Neural progenitor cell (in vitro differentiated cells): Measurements from ENCODE around the gene TMEM145. TPM values are rescaled to one million over a fixed set of nuclear protein-coding genes. Genes with fewer than 3 reads are reported as not detected.

Source experiments
- DNase-seq: peaks from one replicate; pipeline ENCODE4 v3.0.0-alpha.2; 2016; ENCODE audit warnings: low spot score
- H2AFZ ChIP-seq: fragments of 200-600 bp; sonication (generic); replicated peaks from 2 replicates; pipeline ENCODE4 v1.6.1; 2016; ENCODE audit warnings: antibody characterized with exemption
- H3F3A ChIP-seq: fragments of 200-600 bp; sonication (generic); 2 replicates; pipeline ENCODE4 v1.6.1; 2016; ENCODE audit warnings: antibody characterized with exemption, low read depth
- H3K27ac ChIP-seq: fragments of 200-600 bp; sonication (generic); 2 replicates; pipeline ENCODE4 v1.5.1; 2016; ENCODE audit warnings: mild to moderate bottlenecking
- H3K27me3 ChIP-seq: fragments of 200-600 bp; sonication (generic); 2 replicates; pipeline ENCODE4 v1.6.1; 2016; ENCODE audit warnings: mild to moderate bottlenecking, moderate library complexity
- H3K36me3 ChIP-seq: fragments of 200-600 bp; sonication (generic); 2 replicates; pipeline ENCODE4 v1.5.1; 2016
- H3K4me1 ChIP-seq: fragments of 200-600 bp; sonication (generic); 2 replicates; pipeline ENCODE4 v1.6.1; 2016; ENCODE audit warnings: mixed run types
- H3K4me2 ChIP-seq: fragments of 200-600 bp; sonication (generic); 2 replicates; pipeline ENCODE4 v1.6.1; 2016
- H3K4me3 ChIP-seq: fragments of 200-600 bp; sonication (generic); 2 replicates; pipeline ENCODE4 v1.5.1; 2016
- H3K79me2 ChIP-seq: fragments of 200-600 bp; sonication (generic); 2 replicates; pipeline ENCODE4 v1.6.1; 2016; ENCODE audit warnings: low read depth
- H3K9ac ChIP-seq: fragments of 200-600 bp; sonication (generic); 2 replicates; pipeline ENCODE4 v1.6.1; 2016
- H3K9me3 ChIP-seq: fragments of 200-600 bp; sonication (generic); 2 replicates; pipeline ENCODE4 v1.5.1; 2016; ENCODE audit warnings: low read depth
- H4K20me1 ChIP-seq: fragments of 200-600 bp; sonication (generic); 2 replicates; pipeline ENCODE4 v1.6.1; 2016; ENCODE audit warnings: low read depth
- H3K27ac Mint-ChIP-seq: 3 replicates; pipeline ENCODE4 v1.8.0; 2021; ENCODE audit warnings: mixed read lengths
- H3K27me3 Mint-ChIP-seq: 2 replicates; pipeline ENCODE4 v1.8.0; 2022; ENCODE audit warnings: low read depth, mild to moderate bottlenecking, inconsistent platforms, moderate library complexity, mixed read lengths; ENCODE audit not compliant: insufficient read depth
- H3K36me3 Mint-ChIP-seq: 3 replicates; pipeline ENCODE4 v1.8.0; 2021; ENCODE audit warnings: mixed read lengths
- H3K4me1 Mint-ChIP-seq: 3 replicates; pipeline ENCODE4 v1.8.0; 2021; ENCODE audit warnings: mixed read lengths
- H3K4me3 Mint-ChIP-seq: 3 replicates; pipeline ENCODE4 v1.8.0; 2021; ENCODE audit warnings: mild to moderate bottlenecking, moderate library complexity, mixed read lengths
- H3K9me3 Mint-ChIP-seq: 3 replicates; pipeline ENCODE4 v1.8.0; 2020; ENCODE audit warnings: mixed read lengths
- CTCF ChIP-seq: fragments of 200-600 bp; sonication (generic); IDR thresholded peaks from 2 replicates; pipeline ENCODE4 v1.5.1; 2017; ENCODE audit warnings: antibody characterized with exemption, mild to moderate bottlenecking
- EZH2 ChIP-seq: fragments of 200-600 bp; sonication (generic); IDR thresholded peaks from 2 replicates; pipeline ENCODE4 v1.6.1; 2017; ENCODE audit warnings: antibody characterized with exemption, mild to moderate bottlenecking, moderate library complexity
- EZH2phosphoT487 ChIP-seq: fragments of 200-600 bp; sonication (generic); IDR thresholded peaks from 2 replicates; pipeline ENCODE4 v1.6.1; 2017; ENCODE audit warnings: antibody characterized with exemption
- total RNA-seq: library from RNA; depleted of rRNA; stranded (reverse); fragments of >200 nt; gene quantifications from 2 replicates; pipeline ENCODE4 v1.2.3, GENCODE V29; 2015; ENCODE audit warnings: low replicate concordance

The TMEM145 gene
- total RNA-seq, 1 donor from 2014 or later, result 6.6 TPM

DNA sequence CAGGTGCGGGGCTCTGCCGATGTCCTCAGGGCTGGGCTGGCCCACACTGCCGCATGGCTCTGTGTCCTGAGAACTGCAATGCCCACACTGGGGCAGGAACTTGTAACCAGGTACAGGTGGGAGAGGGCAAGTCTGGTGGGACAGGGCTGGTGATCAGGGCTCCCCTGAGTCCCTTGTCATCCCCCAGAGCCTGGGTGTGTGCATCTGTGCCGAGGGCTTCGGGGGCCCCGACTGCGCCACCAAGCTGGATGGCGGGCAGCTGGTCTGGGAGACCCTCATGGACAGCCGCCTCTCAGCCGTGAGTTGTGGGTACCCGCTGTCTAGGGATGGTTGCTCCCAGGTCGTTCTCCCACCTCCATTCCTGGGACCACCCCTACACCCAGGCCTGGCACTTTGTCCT is 42.8 kb downstream of the TMEM145 start:
- H3K4me3 ChIP-seq, result no peak overlapping the region
- H3K9me3 ChIP-seq, result no peaks in the 10 kb centered on the region
- Mint-ChIP-seq H3K9me3 (no peaks in the 10 kb centered on the region), H3K27ac (no peak overlapping the region), H3K4me3 (no peak overlapping the region), H3K27me3 (peaks cover 2% of the 10 kb centered on the region), H3K4me1 (peaks cover 30% of the 10 kb centered on the region), H3K36me3 (peaks cover 14% of the 10 kb centered on the region)
- no peak overlapping the region for H3K9ac ChIP-seq
- TF ChIP-seq EZH2, result no peak
- TF ChIP-seq EZH2phosphoT487, result no peak
- no peaks in the 10 kb centered on the region for H3K27me3 ChIP-seq
- no peak overlapping the region for H3K4me2 ChIP-seq
- H3F3A ChIP-seq, result no peaks in the 10 kb centered on the region
- H3K79me2 ChIP-seq, result no peaks in the 10 kb centered on the region
- no peak for DNase-seq
- H4K20me1 ChIP-seq, result no peaks in the 10 kb centered on the region
- H3K27ac ChIP-seq, result no peak overlapping the region
- no peak overlapping the region for H2AFZ ChIP-seq
- H3K4me1 ChIP-seq, result peaks cover 4% of the 10 kb centered on the region
- no peaks in the 10 kb centered on the region for H3K36me3 ChIP-seq

DNA sequence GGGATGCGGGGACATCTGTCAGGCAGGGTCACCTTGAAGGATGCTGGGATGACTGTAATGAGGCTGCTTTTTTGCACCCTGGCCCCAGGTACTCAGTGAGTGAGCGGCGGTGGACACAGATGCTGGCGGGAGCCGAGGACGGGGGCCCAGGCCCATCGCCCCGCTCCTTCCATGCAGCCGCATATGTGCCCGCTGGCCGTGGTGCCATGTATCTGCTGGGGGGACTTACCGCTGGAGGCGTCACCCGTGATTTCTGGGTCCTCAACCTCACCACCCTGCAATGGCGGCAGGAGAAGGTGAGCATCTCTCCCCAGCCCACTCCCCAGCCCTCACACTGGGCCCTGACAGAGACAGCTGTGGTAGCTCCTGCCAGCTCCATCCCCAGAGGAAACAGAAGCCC is 43.6 kb downstream of the TMEM145 start:
- no peak for DNase-seq
- no peak overlapping the region for H3K9ac ChIP-seq
- peaks cover 4% of the 10 kb centered on the region for H3K4me1 ChIP-seq
- H3K4me2 ChIP-seq, result no peak overlapping the region
- no peaks in the 10 kb centered on the region for H3K79me2 ChIP-seq
- H3K27me3 Mint-ChIP-seq, result peaks cover 4% of the 10 kb centered on the region
- no peak overlapping the region for H3K4me3 ChIP-seq
- no peak overlapping the region for H3K27ac Mint-ChIP-seq
- no peak overlapping the region for H3K27ac ChIP-seq
- no peaks in the 10 kb centered on the region for H3K36me3 ChIP-seq
- H3K4me3 Mint-ChIP-seq, result no peak overlapping the region
- peaks cover 31% of the 10 kb centered on the region for H3K4me1 Mint-ChIP-seq
- H3K27me3 ChIP-seq, result no peaks in the 10 kb centered on the region
- H3F3A ChIP-seq, result no peaks in the 10 kb centered on the region
- H3K36me3 Mint-ChIP-seq, result peaks cover 19% of the 10 kb centered on the region
- no peaks in the 10 kb centered on the region for H3K9me3 ChIP-seq
- TF ChIP-seq EZH2phosphoT487 (no peak), EZH2 (no peak), CTCF (no peak)
- H3K9me3 Mint-ChIP-seq, result no peaks in the 10 kb centered on the region
- no peak overlapping the region for H2AFZ ChIP-seq
- H4K20me1 ChIP-seq, result no peaks in the 10 kb centered on the region

DNA sequence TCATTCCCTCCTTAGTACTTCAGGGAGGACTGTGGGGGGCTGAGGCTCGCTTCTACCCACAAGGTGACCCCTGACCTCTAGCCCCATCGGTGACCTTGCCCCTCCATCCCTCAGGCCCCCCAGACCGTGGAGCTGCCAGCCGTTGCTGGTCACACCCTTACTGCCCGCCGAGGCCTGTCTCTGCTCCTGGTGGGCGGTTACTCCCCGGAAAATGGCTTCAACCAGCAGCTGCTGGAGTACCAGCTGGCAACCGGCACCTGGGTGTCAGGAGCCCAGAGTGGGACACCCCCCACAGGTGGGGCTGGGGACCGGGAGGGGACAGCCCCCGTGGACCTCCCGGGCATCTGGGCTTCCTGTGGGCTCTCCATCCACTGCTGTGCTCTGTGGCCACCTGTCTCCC is 44.2 kb downstream of the TMEM145 start:
- Histone ChIP-seq H3K79me2 (no peaks in the 10 kb centered on the region), H3K4me3 (no peak overlapping the region), H3K4me2 (no peak overlapping the region), H3K36me3 (no peaks in the 10 kb centered on the region), H3K9me3 (no peaks in the 10 kb centered on the region), H3K9ac (no peak overlapping the region), H3K4me1 (peaks cover 4% of the 10 kb centered on the region), H3K27ac (no peak overlapping the region), H2AFZ (no peak overlapping the region), H4K20me1 (no peaks in the 10 kb centered on the region), H3F3A (no peaks in the 10 kb centered on the region), H3K27me3 (no peaks in the 10 kb centered on the region)
- TF ChIP-seq CTCF, result no peak
- TF ChIP-seq EZH2phosphoT487, result no peak
- no peak for TF ChIP-seq EZH2
- no peak for DNase-seq
- H3K4me1 Mint-ChIP-seq, result peaks cover 28% of the 10 kb centered on the region
- peaks cover 4% of the 10 kb centered on the region for H3K27me3 Mint-ChIP-seq
- H3K9me3 Mint-ChIP-seq, result no peaks in the 10 kb centered on the region
- peaks cover 19% of the 10 kb centered on the region for H3K36me3 Mint-ChIP-seq
- peak overlapping the region; percentile 30 for H3K4me3 Mint-ChIP-seq
- H3K27ac Mint-ChIP-seq, result no peak overlapping the region

- peak; percentile 80 for DNase-seq
- peaks cover 26% of the 10 kb centered on the region for H3K36me3 Mint-ChIP-seq
- H3K27ac Mint-ChIP-seq, result peak overlapping the region; percentile 40
These were observed 47.9 kb downstream of the TMEM145 start for GRCh38 chr19:42360787-42361544.

More at GRCh38 chr19:42360787-42361544, 47.9 kb downstream of the TMEM145 start:
- H4K20me1 ChIP-seq, result no peaks in the 10 kb centered on the region
- Mint-ChIP-seq H3K9me3 (peaks cover 4% of the 10 kb centered on the region), H3K4me1 (peaks cover 9% of the 10 kb centered on the region), H3K4me3 (no peak overlapping the region), H3K27me3 (peaks cover 7% of the 10 kb centered on the region)
- no peaks in the 10 kb centered on the region for H3K36me3 ChIP-seq
- H3F3A ChIP-seq, result no peaks in the 10 kb centered on the region
- no peaks in the 10 kb centered on the region for H3K79me2 ChIP-seq
- no peak overlapping the region for H3K9ac ChIP-seq
- H3K27ac ChIP-seq, result no peak overlapping the region
- TF ChIP-seq EZH2 (no peak), CTCF (peak; percentile 45)
- H3K27me3 ChIP-seq, result no peaks in the 10 kb centered on the region
- H3K4me1 ChIP-seq, result peaks cover 4% of the 10 kb centered on the region
- H2AFZ ChIP-seq, result no peak overlapping the region
- H3K4me3 ChIP-seq, result no peak overlapping the region
- no peak overlapping the region for H3K4me2 ChIP-seq
- no peaks in the 10 kb centered on the region for H3K9me3 ChIP-seq
